Measurements from ENCODE around the gene UBE2O.

Gene UBE2O

GRCh38 chr17:76435751-76436150 is 17.2 kb downstream of the UBE2O start:
- no peak overlapping the region for H3K4me3 ChIP-seq (ENCODE audit: low read length)
- no peaks in the 10 kb centered on the region for H3K36me3 ChIP-seq (replicated peaks; ENCODE audit: low read depth, low read length)
- H3K27ac ChIP-seq (ENCODE audit: low read length) = no peak overlapping the region
- H2AFZ ChIP-seq (ENCODE audit: low read depth, low read length) = no peak overlapping the region
- peaks cover 85% of the 10 kb centered on the region for H3K79me2 ChIP-seq (ENCODE audit: low read length)
- no peaks in the 10 kb centered on the region for H3K9me3 ChIP-seq (ENCODE audit: insufficient read depth, low read length)
- no peaks in the 10 kb centered on the region for H3K4me1 ChIP-seq (ENCODE audit: low read length)
- H4K20me1 ChIP-seq (ENCODE audit: insufficient read depth, low read length) = peaks cover 64% of the 10 kb centered on the region
- H3K27me3 ChIP-seq (ENCODE audit: low read depth, low read length) = no peaks in the 10 kb centered on the region
- no peak overlapping the region for H3K4me2 ChIP-seq (ENCODE audit: low read length)
- TF ChIP-seq EZH2phosphoT487 (IDR thresholded peaks at IDR 0.05; ENCODE audit: low read depth) (no peak), CTCF (IDR thresholded peaks at IDR 0.05; ENCODE audit: low read depth, low read length) (no peak)
- H3K9ac ChIP-seq (ENCODE audit: low read length) = no peak overlapping the region

DNA sequence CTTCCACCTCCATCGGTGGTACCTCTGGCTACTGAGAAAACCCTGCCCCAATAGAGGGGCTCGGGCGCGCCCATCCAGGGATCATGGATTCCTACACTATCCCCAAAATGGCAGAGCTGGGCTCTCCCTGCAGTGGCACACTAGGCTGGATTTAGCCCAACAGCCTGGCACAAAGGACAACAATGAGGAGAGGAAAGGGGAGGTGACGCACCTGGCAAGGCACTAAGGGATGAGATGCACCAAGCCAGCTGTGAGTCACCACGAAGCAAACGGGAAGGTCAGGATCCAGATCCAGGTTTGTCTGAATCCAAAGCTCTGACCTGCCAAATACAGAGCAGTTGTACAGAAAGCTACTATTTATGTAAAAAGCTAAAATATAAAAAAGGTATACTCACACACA is 18.1 kb downstream of the UBE2O start:
- H3K4me1 ChIP-seq (ENCODE audit: low read length) = no peaks in the 10 kb centered on the region
- TF ChIP-seq EZH2phosphoT487 (IDR thresholded peaks at IDR 0.05; ENCODE audit: low read depth) = no peak
- TF ChIP-seq CTCF (IDR thresholded peaks at IDR 0.05; ENCODE audit: low read depth, low read length) = no peak
- no peak overlapping the region for H2AFZ ChIP-seq (ENCODE audit: low read depth, low read length)
- H3K9ac ChIP-seq (ENCODE audit: low read length) = no peak overlapping the region
- peaks cover 85% of the 10 kb centered on the region for H3K79me2 ChIP-seq (ENCODE audit: low read length)
- no peaks in the 10 kb centered on the region for H3K9me3 ChIP-seq (ENCODE audit: insufficient read depth, low read length)
- no peaks in the 10 kb centered on the region for H3K27me3 ChIP-seq (ENCODE audit: low read depth, low read length)
- H3K27ac ChIP-seq (ENCODE audit: low read length) = no peak overlapping the region
- H4K20me1 ChIP-seq (ENCODE audit: insufficient read depth, low read length) = peaks cover 61% of the 10 kb centered on the region
- no peak overlapping the region for H3K4me2 ChIP-seq (ENCODE audit: low read length)
- H3K4me3 ChIP-seq (ENCODE audit: low read length) = no peak overlapping the region
- no peaks in the 10 kb centered on the region for H3K36me3 ChIP-seq (replicated peaks; ENCODE audit: low read depth, low read length)

- H3K4me2 ChIP-seq (ENCODE audit: low read length) = no peak overlapping the region
- H3K36me3 ChIP-seq (replicated peaks; ENCODE audit: low read depth, low read length) = no peaks in the 10 kb centered on the region
- H3K79me2 ChIP-seq (ENCODE audit: low read length) = peaks cover 78% of the 10 kb centered on the region
- no peak overlapping the region for H3K27ac ChIP-seq (ENCODE audit: low read length)
- no peak overlapping the region for H3K9ac ChIP-seq (ENCODE audit: low read length)
- no peaks in the 10 kb centered on the region for H3K9me3 ChIP-seq (ENCODE audit: insufficient read depth, low read length)
- no peaks in the 10 kb centered on the region for H3K4me1 ChIP-seq (ENCODE audit: low read length)
- no peak overlapping the region for H2AFZ ChIP-seq (ENCODE audit: low read depth, low read length)
- H4K20me1 ChIP-seq (ENCODE audit: insufficient read depth, low read length) = peaks cover 50% of the 10 kb centered on the region
- no peaks in the 10 kb centered on the region for H3K27me3 ChIP-seq (ENCODE audit: low read depth, low read length)
- H3K4me3 ChIP-seq (ENCODE audit: low read length) = no peak overlapping the region
- TF ChIP-seq EZH2phosphoT487 (IDR thresholded peaks at IDR 0.05; ENCODE audit: low read depth) (no peak), CTCF (IDR thresholded peaks at IDR 0.05; ENCODE audit: low read depth, low read length) (no peak)
Observed at GRCh38 chr17:76433693-76434092, 19.3 kb downstream of the UBE2O start.

DNA sequence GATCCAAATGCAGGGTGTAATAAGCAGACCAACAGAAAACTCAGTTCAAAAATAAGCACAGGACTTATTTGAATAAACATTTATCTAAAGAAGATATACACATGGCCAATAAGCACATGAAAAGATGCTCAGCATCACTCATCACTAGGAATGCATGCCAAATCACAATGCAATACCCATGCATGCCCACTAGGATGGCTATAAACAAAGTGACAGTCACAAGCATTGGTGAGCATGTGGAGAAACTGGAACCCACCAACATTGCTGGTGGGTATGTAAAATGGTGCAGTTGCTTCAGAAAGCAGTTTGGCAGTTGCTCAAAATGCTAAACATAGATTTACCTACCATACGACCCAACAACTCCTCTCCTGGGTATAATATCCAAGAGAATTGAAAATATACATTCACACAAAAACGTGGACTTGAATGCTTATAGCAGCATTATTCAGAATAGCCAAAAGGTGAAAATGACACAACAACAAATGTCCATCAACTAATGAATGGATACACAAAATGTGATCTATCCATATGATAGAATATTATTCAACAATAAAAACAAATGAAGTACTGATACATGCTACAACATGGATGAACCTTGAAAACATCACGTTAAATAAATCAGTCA is 20.1 kb downstream of the UBE2O start:
- Histone ChIP-seq H3K4me1 (ENCODE audit: low read length) (peaks cover 8% of the 10 kb centered on the region), H3K4me2 (ENCODE audit: low read length) (no peak overlapping the region), H3K9ac (ENCODE audit: low read length) (no peak overlapping the region), H3K36me3 (replicated peaks; ENCODE audit: low read depth, low read length) (no peaks in the 10 kb centered on the region), H3K79me2 (ENCODE audit: low read length) (peaks cover 69% of the 10 kb centered on the region), H3K27ac (ENCODE audit: low read length) (no peak overlapping the region), H3K9me3 (ENCODE audit: insufficient read depth, low read length) (no peaks in the 10 kb centered on the region), H2AFZ (ENCODE audit: low read depth, low read length) (no peak overlapping the region), H3K4me3 (ENCODE audit: low read length) (no peak overlapping the region), H4K20me1 (ENCODE audit: insufficient read depth, low read length) (peaks cover 48% of the 10 kb centered on the region), H3K27me3 (ENCODE audit: low read depth, low read length) (no peaks in the 10 kb centered on the region)
- no peak for TF ChIP-seq EZH2phosphoT487 (IDR thresholded peaks at IDR 0.05; ENCODE audit: low read depth)
- 0 out of 2 replicates have a peak, but pooled peaks have one; percentile 18 for TF ChIP-seq CTCF (IDR thresholded peaks at IDR 0.05; ENCODE audit: low read depth, low read length)
